HK-2 (cell line): ENCODE measurements around the gene PRKN.

ENCODE experiments used
- DNase-seq: peaks from one replicate; pipeline ENCODE4 v3.0.0-alpha.2; 2018; ENCODE audit not compliant: unreplicated experiment

Gene PRKN

DNA sequence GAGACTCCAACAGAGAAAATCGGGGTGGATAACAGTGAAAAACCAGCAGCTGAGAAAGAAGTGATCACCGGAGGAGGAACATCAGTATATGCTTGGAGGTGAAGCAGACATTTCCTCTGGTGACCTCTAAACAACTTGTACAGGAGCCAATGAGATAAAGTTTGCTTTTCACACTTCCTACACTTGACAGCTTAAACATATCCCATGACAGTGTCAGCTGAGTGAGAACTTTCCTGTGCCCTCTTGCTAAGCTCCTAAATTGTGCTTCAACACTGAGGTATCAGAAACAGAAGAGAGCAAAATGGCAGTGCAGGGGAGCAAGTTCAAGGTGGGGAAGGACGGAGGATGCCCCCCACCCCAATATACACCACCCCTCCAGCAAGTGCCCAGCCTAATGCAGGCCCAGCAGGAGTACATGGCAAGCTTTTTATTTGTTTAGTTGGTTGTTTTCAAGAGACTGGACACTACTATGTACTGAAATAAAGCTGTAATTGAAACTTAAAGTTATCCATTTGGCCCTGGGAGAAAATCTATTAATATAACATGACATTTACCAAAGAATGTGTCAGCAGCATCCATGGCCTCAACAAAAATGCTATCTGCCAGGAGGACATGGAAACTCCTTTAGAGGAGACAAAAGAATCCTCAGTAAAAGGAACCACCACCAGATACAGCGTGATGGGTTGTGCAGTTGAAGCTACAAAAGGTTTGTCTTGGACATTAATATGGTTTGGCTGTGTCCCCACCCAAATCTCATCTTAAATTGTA lies 540.2 kb downstream of the PRKN start:
- no peak for DNase-seq

DNA sequence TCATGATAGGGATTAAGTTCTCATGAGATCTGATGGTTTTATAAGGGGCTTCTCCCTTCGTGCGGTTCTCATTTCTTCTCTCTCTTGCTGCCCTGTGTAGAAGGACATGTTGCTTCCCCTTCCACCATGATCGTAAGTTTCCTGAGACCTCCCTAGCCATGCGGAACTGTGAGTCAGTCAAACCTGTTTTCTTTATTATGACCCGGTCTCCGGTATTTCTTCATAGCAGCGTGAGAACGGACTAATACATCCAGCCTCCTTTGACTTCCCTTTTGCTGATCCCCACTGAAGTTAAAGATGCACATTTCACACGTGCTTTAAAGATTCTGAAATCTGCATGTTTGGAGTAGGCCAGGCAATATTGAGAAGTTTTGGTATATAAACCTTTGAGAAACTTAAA lies 543.1 kb downstream of the PRKN start:
- no peak for DNase-seq

DNA sequence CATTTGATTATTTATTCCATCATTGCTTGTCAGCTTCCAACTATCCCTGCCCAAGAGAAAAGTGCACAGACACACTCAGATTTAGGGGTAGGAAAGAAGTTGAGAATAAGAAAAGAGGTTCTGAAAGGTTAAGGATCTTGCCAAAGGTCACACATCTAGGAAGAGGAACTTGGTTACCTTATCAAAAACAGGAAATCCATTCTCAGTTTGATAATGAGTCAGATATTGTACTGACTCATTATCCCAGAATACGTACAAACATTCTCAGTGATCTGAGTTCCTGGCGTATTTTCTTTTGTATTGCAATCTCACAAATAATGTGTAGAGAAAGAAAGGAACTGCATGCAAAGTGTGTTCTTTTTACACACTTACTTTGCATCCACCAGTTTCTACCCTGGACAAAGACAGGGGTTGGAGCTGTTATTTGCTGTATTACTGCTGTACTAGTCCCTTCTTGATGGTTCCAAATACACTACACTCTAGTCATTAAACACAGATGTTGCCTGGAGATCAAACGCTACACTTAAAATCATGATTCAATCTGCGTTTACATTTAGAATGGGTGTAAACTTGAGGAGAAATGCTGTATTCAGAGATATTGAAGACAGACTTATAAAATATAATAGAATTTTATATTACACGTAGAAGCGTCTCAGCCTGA lies 545.7 kb downstream of the PRKN start:
- DNase-seq: no peak

DNA sequence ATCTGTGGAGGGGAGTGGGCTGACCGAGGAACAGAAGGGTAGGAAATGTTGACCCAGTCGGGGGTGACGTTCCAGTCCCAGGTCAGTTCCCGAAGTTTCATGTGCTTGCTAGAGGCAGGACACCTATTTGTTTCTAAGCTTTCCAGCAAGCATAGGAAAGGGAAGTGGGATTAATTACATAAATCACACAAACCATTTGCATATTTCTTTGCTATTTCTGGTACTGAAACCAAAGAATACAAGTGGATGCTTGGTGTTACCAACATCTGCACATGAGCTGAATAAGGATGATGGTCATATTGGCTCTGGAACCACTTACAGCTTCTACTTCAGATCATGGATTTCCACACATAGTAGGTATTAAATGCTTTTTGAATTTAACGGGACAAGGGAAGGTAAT lies 546.5 kb downstream of the PRKN start:
- DNase-seq: no peak

DNA sequence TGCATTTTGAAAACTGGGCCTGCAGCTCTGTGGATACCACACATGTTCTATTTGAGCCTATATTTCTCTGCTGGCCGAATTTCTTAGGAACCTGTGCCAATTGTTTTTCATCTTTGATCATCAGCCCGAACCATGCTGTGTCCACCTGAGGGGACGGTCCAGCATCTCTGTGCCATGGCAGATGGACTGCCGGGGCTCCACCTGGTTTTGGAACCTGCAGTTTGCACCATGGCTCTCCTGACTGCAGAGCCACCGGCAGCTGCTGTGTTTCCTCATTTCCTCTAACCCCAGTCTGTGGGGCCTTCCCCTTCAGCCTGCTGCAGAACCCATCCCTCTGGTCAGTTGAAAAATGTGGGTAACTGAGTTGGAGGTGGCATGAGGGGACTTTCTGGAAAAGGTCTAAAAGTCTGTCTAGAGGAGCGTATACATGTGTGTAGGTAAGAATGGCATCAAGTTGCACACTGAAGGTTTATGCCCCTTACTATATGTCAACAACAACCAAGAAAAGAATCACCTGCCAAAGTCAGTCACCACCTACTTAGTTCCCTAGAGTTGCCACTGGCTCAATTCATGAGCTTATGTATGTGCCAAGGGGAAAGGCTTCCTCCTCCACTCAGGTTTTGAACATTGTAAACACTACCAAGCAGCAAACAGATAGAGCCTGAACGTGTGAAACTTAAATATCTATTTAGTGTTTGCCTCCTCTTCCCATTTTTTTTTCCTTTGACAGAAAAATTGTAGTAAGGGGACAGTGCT lies 548.2 kb downstream of the PRKN start:
- DNase-seq: no peak

DNA sequence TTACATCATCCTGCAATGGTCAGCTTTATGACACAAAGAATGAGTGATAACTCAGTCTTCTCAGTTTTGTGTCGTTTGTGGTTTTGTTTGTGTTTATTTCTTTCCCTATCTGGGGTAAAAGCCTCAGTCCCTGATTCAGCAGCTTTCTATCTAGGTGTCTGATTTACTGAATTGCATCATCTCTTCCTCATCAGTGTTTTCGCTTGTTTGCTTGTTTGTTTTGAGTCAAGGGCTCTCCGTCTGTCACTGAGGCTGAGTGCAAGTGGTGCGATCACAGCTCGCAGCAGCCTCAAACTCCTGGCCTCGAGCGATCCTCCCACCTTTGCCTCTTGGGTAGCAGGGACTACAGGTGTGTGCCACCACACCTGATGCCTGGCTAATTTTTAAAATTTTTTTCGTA lies 548.9 kb downstream of the PRKN start:
- DNase-seq: no peak

DNA sequence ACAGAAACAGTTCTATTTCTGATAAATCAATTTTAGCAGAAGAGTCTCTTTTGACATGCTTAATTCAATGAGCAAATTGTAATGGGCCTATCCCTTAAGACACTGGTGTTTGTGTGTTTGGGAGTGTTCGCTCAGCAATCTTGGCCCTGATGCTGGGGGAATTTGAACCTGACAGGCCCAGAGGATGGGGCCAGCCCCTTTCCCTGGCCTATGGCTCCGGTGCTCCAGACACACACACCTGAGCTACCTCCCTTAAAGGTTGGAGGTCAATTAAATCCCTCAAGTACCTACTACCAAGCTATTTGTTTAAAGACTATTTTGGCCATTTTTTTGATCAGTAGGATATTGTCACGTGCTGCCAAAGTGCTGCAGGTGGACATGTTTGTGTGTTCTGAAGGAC lies 549.3 kb downstream of the PRKN start:
- DNase-seq: no peak

DNA sequence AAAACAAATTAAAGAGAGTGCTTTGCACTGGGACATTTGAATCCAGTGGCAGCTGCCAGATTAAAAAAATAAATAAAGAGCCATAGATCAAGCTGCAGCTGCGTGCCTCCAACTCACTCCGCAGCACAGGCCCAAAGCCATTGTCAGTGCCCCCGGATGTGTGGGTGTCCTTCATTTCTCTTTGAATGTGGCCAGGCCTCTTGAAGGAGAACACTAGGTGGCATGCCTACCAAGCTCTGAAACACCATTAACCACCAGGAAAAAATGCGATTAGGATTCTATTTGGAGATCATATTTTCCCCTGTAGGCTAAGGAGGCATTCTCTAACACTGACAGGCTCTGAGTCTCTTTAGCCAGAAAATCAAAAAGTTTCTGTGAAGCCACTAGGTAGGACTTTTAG lies 549.8 kb downstream of the PRKN start:
- no peak for DNase-seq

DNA sequence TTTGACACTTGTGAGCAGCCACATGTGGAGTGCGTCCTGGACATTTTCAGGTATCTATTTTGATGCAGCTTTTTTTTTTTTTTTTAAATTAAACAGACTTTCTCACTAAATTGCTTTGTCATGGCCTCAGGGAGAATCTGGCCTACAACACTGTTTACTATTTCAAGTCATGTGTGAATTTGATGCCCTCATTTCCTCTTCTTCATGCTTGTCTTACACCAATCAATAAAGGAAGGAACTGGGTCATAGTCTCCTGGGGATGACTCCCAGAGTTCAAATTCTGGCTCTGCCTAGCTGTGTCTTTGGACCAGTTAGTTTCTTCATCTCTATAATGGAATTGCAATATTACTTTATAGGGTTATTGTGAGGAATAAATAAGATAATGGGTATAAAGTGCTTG lies 554.1 kb downstream of the PRKN start:
- no peak for DNase-seq

DNA sequence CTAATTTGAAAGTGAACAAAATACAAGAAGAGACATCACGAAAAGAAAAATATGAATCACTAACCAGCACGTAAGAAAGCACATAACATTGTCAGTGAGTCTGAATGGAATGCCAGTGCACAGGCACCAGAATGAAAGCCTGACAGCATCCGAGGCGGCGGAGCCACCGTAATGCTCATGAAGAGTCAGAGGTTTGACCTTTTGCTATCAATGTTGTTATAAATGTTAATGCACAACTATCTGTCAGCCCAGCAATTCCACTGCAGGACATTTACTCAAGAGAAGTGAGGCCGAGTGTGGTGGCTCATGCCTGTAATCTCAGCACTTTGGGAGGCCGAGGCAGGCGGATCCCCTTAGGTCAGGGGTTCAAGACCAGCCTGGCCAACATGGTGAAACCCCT lies 562.1 kb downstream of the PRKN start:
- DNase-seq: no peak

DNA sequence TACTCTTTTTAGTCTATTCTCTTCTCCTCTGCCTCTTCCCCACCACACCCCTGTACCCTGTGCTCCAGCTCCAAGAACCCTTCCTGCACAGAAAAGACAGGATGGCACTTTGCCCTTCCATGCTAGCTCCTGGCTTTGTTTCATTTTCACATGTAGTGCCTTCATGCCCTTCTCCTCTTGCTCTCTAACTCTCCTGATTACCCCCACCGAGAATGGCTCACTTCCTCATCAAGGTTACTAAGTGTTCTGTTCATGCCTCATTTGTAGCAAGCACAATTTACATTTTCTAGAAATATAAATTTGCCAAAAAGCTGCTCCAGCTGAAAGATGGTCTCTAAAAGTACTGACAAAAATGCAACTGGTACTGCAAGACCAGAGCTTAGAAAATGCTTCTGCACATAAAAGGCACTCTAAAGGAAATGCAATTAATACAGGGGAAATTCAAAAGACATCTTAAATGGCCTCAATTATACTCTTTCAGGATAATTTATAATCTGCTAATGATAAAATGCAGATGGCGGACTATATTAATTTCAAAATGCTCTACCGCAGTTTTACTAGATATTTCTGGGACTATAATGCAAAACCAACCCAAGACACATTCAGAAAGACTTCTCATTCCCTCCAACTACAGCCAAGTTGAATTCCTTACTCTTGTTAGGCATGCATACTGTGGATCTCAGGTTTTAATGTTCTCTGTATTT lies 570.2 kb downstream of the PRKN start:
- no peak for DNase-seq

DNA sequence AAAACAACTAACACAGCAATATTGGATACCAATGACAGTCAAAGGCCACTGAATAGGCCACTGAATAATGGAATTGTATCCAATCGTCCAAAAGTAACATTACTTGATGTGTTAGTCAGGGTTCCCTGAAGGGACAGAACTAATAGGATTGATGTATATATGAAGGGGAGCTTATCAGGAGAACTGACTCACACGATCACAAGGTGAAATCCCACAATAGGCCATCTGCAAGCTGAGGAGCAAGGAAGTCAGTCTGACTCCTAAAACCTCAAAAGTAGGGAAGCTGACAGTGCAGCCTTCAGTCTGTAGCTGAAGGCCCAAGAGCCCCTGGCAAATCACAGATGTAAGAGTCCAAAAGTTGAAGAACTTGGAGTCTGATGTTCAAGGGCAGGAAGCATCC lies 571.4 kb downstream of the PRKN start:
- no peak for DNase-seq

DNA sequence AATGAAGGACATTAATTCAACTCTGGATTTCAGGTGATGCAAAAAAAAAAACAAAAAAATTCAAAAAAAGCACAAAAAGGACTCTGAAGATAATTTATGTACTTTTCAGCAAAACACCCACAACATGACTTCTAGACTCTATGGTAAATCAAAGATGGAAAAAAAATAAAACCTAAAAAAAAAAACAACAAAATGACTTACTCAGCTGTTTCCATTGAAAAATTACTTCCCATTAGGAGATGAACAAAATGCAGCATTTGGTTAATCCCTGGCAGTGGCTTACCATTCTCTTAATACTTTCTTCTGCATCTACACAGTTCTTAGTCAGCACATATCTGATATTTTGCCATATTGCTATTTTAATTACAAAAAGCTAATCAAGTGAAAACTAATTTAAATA lies 572.6 kb downstream of the PRKN start:
- DNase-seq: no peak

DNA sequence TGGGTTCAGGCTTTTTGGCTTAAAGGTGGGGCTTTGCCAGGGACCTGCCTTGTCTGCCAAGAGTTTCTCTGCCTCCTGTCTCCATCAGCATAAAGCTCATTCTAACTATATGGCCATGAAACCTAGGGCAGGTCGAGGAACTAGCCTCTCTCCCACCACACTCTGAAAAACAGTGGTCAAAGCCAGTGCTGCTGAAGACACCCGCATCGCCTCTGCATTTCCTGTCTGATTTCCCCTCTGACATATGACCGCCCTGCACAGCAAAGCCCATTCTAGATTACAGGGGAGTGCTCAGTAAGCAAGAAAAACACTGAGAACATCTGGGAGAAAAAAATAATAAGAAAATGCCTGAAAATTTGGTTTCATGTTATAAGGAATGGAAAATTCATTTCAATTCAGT lies 573.6 kb downstream of the PRKN start:
- DNase-seq: no peak

DNA sequence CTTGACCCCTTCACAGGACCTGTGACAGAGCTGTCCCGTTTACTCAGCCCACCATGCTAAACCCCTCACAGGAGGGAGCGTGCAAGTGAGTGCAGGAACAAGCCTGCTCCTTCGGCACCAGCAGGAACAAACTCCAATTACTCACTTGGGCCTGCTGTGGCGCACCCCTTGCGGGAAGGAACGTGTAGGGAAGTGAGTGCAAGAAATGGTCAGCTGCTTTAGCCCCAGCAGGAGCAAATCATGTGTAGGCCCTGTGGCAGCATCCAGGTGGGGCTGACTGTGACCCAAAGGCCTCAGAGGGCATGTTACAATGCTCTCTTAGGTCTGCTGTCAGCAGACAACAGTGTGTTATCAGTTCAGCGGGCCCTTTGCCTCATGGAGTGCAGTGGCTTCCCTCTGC lies 574.4 kb downstream of the PRKN start:
- no peak for DNase-seq

DNA sequence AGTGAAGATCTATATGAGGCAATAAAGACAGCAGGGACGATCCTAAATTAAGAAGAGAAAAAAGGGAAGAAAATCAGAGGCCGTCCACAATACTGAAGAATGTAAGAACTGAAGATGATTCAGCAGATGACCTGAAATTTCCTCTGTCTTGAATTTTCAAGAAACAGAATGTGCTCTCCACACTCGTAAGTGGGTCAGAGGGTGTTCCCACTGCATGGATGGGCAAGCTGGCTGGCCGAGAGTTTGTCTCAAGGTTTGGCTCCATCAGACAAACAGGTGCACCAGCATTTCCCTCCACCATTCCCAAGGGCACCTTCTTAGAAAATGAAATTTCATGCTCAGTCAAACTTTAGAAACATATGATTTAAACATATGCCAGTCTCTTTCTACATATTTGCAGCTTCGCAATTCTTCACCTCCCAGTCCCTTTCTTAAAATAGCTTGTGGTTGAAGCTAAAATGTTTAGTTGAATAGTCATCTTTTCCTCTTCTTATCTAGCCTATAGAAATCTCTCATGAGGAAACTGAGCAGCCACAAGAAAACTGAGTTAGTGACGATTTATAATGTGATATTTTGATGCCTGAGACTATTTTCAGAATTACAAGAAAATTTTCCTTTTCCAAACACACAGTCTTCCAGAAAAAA lies 576.4 kb downstream of the PRKN start:
- no peak for DNase-seq

DNA sequence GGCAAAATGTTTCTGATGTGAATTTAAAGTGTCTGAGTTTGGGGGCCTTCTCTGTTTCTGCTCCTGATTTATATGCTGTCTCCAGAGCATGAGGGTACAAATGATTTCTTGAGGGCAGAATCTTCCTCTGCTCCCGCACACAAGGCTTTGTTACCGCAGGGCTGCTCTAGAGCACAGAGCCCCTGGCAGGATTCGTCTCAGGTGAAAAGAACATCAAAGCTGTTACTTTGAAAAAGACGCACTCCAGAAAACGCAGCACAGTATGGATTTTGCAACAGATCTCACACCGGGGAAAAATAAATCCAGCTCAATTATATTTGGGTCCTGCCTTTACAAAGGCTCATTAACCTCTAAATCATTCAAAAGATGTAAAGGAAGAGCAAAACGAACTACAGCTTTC lies 577.3 kb downstream of the PRKN start:
- no peak for DNase-seq

DNA sequence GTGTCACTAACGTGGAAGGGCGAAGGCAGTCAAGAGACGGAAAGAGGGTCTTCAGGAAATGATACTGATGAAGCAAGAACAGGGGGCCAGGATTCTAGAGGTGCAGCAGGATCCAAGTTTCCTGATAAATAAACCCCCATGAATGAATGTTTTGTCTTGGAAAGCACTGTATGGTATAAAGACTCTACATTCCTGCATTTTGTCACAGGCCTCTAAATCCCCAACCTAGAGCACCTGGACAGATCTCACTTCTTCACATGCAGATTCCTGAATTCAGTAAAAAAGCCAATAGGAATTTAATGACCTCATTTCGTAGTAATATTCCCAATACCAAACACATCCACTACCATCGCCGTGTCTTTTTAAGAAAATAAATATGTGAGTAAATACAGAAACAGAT lies 577.8 kb downstream of the PRKN start:
- no peak for DNase-seq

DNA sequence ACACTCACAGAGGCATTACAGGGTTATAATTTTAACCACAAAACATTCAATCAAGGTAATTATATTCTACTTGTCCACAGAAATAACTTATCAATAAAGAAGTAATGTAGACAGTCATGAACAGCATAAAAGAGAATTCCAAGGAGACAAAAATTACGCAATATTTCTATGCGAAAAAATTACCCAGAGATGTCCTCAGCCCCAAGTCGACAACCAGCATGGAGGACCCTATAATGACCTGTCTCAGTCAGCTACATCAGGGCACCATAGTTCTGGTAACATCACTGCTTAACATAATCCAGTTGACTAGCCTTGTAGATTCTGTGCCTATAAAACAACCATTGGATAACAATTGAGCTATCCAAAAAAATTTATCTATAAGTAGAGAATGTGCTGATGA lies 579.8 kb downstream of the PRKN start:
- DNase-seq: no peak

DNA sequence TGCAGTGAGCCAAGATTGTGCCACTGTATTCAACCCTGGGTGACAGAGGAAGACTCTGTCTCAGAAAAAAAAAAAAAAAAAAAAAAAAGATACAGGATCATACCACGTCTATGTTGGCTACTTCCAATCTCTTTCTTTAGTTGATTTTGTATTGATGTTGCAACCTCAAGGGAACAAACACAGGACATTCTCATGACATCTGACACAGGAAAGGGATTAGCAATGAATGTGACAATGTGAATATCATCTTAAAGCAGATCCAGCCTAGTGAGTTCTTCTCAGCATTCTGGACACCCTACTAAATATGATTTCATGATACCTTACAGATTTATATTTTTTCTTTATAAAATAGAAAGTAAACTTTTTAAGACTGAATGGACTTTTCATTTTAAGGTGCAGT lies 580.3 kb downstream of the PRKN start:
- no peak for DNase-seq

DNA sequence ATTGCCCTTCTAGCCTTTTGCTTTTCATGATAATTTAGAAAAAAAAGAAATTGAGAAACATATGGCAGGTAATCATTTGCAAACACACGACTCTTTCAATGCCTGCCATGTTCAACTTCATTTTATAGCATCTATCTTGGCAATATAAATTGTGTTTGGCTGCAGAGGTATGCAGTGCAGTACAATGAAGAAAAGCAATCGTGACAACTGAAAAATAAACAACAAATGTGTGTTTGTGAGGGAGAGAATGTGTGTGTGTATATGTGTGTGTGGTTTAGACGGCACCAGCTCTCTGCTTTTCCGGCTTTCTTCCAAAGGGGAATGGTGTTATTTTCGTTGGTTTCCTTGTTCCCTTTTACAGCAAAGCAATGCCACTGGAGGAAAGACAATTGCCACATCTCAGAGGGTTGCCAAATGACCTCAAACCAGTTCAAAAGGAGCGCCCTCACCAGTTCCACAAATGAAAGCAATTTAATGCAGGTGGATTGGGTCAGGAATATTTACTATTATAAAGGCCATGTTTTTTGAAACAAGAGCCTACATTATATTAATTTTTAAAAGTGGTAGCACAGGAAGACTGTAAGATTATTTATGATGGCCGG lies 587.2 kb downstream of the PRKN start:
- no peak for DNase-seq

DNA sequence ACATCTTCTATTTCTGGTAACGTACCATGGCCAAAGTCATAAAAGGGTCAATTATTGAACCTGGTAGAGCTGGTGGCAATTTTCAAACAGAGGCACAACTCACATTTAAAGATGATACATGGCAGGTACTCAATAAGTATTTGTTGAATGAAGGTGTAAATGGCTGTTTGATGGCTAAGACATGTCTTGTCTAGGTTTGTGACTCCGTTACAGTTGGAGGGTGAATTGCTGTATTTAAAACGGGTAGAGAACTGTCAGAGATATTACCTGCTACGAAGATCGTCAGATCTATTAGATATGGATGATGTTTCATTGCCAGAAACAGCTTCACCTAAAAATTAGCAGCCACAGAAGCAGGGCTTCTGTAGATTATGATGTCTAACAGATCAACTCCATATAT lies 601.9 kb downstream of the PRKN start:
- DNase-seq: no peak
